Mesendoderm (in vitro differentiated cells): ENCODE data around the gene FAM228A.

Source experiments
- DNase-seq: peaks from one replicate; pipeline ENCODE4 v3.0.0; 2013
- H2AK5ac ChIP-seq: 2 replicates; pipeline ENCODE4 v1.6.1; 2013; ENCODE audit warnings: low read length, inconsistent platforms
- H2BK120ac ChIP-seq: 2 replicates; pipeline ENCODE4 v1.6.1; 2013; ENCODE audit warnings: low read depth, mild to moderate bottlenecking, low read length, moderate library complexity, mixed read lengths
- H2BK15ac ChIP-seq: replicated peaks from 2 replicates; pipeline ENCODE4 v1.6.1; 2013; ENCODE audit warnings: low read depth, mild to moderate bottlenecking, moderate library complexity
- H2BK5ac ChIP-seq: 2 replicates; pipeline ENCODE4 v1.6.1; 2013; ENCODE audit warnings: low read length, inconsistent platforms
- H3K18ac ChIP-seq: 2 replicates; pipeline ENCODE4 v1.6.1; 2013; ENCODE audit warnings: mild to moderate bottlenecking, low read length, mixed read lengths
- H3K23ac ChIP-seq: one replicate; pipeline ENCODE4 v1.6.1; 2013; ENCODE audit warnings: low read length
- H3K27ac ChIP-seq: 2 replicates; pipeline ENCODE4 v1.5.1; 2013; ENCODE audit warnings: low read depth, mild to moderate bottlenecking, inconsistent platforms, low read length, moderate library complexity
- H3K27me3 ChIP-seq: 2 replicates; pipeline ENCODE4 v1.6.1; 2013; ENCODE audit warnings: low read length, control low read depth, mild to moderate bottlenecking, inconsistent platforms; ENCODE audit not compliant: insufficient read depth, poor library complexity
- H3K36me3 ChIP-seq: 2 replicates; pipeline ENCODE4 v1.6.1; 2013; ENCODE audit warnings: low read length, inconsistent platforms; ENCODE audit not compliant: control insufficient read depth, insufficient read depth
- H3K4ac ChIP-seq: one replicate; pipeline ENCODE4 v1.6.1; 2013; ENCODE audit warnings: low read depth, mild to moderate bottlenecking, low read length, moderate library complexity
- H3K4me1 ChIP-seq: 2 replicates; pipeline ENCODE4 v1.6.1; 2013; ENCODE audit warnings: low read depth, low read length, inconsistent platforms; ENCODE audit not compliant: control insufficient read depth
- H3K4me2 ChIP-seq: 2 replicates; pipeline ENCODE4 v1.6.1; 2013; ENCODE audit warnings: low read length
- H3K4me3 ChIP-seq: 2 replicates; pipeline ENCODE4 v1.5.1; 2013; ENCODE audit warnings: mild to moderate bottlenecking, low read length
- H3K56ac ChIP-seq: one replicate; pipeline ENCODE4 v1.6.1; 2013; ENCODE audit warnings: low read length
- H3K79me1 ChIP-seq: 2 replicates; pipeline ENCODE4 v1.6.1; 2013; ENCODE audit warnings: low read length, inconsistent platforms
- H3K79me2 ChIP-seq: 2 replicates; pipeline ENCODE4 v1.6.1; 2013; ENCODE audit warnings: mild to moderate bottlenecking, low read length; ENCODE audit not compliant: control insufficient read depth, insufficient read depth
- H3K9ac ChIP-seq: 2 replicates; pipeline ENCODE4 v1.6.1; 2013; ENCODE audit warnings: low read length, inconsistent platforms
- H4K5ac ChIP-seq: one replicate; pipeline ENCODE4 v1.6.1; 2013; ENCODE audit warnings: low read length
- H4K8ac ChIP-seq: one replicate; pipeline ENCODE4 v1.6.1; 2013; ENCODE audit warnings: low read depth, mild to moderate bottlenecking, control low read depth, low read length, moderate library complexity
- WGBS: extraction: QIAGEN DNeasy Blood & Tissue Kit; methylation state at CpG from one replicate; pipeline ENCODE4 v1.1.7; 2013; ENCODE audit warnings: low lambda C conversion rate, missing lambda C conversion rate; ENCODE audit not compliant: insufficient coverage; ENCODE audit errors: extremely low coverage; 5-methylcytosine and 5-hydroxymethylcytosine counted together

Gene FAM228A

GRCh38 chr2:24163601-24164000 lies 11.3 kb upstream of the FAM228A start:
- no peak overlapping the region for H4K5ac ChIP-seq
- no peak overlapping the region for H3K18ac ChIP-seq
- H2AK5ac ChIP-seq = no peak overlapping the region
- DNase-seq = no peak
- H3K4me3 ChIP-seq = no peak overlapping the region
- no peaks in the 10 kb centered on the region for H3K79me2 ChIP-seq
- H3K79me1 ChIP-seq = no peaks in the 10 kb centered on the region
- no peak overlapping the region for H3K4ac ChIP-seq
- no peak overlapping the region for H3K9ac ChIP-seq
- no peak overlapping the region for H2BK5ac ChIP-seq
- no peak overlapping the region for H3K23ac ChIP-seq
- H3K56ac ChIP-seq = no peak overlapping the region
- H3K27ac ChIP-seq = no peak overlapping the region
- no peaks in the 10 kb centered on the region for H3K27me3 ChIP-seq
- WGBS = no CpG with 5 or more reads among the region's 2 CpGs
- H3K4me1 ChIP-seq = no peaks in the 10 kb centered on the region
- no peak overlapping the region for H2BK120ac ChIP-seq
- no peak overlapping the region for H4K8ac ChIP-seq
- H2BK15ac ChIP-seq = no peak overlapping the region
- H3K36me3 ChIP-seq = no peaks in the 10 kb centered on the region
- no peak overlapping the region for H3K4me2 ChIP-seq

GRCh38 chr2:24164416-24164973 lies 10.4 kb upstream of the FAM228A start:
- no CpG with 5 or more reads among the region's 8 CpGs for WGBS
- H3K18ac ChIP-seq = no peak overlapping the region

DNA sequence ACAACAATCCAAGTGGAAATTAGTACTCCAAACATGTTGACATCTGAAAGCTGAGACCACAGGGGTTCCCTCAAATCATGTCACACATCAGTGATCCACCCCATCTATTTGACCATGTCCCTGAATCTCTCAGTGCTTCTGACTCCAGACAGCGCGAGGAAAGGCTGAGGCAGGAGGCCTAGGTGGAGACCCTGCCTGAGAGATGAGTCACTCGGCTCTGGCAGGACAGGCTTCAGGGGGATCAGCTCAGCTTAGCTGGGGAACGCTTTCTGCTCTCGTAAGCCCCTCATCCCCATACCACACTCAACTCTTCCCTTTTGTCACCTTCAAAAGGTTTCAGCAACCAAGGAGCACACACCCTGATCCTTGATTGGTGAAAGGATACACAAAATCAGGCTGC lies 5.8 kb upstream of the FAM228A start:
- no peak overlapping the region for H2BK5ac ChIP-seq
- no peak overlapping the region for H3K4me3 ChIP-seq
- no peak overlapping the region for H3K9ac ChIP-seq
- H3K4ac ChIP-seq = no peak overlapping the region
- WGBS = no CpG with 5 or more reads among the region's 5 CpGs
- H4K8ac ChIP-seq = no peak overlapping the region
- H2AK5ac ChIP-seq = no peak overlapping the region
- no peaks in the 10 kb centered on the region for H3K27me3 ChIP-seq
- H3K36me3 ChIP-seq = no peaks in the 10 kb centered on the region
- H3K79me2 ChIP-seq = no peaks in the 10 kb centered on the region
- H3K27ac ChIP-seq = no peak overlapping the region
- no peaks in the 10 kb centered on the region for H3K79me1 ChIP-seq
- H3K4me2 ChIP-seq = no peak overlapping the region
- no peak overlapping the region for H4K5ac ChIP-seq
- DNase-seq = peak; percentile 33
- no peaks in the 10 kb centered on the region for H3K4me1 ChIP-seq
- H2BK15ac ChIP-seq = no peak overlapping the region
- H3K18ac ChIP-seq = no peak overlapping the region
- no peak overlapping the region for H3K23ac ChIP-seq
- H3K56ac ChIP-seq = no peak overlapping the region
- H2BK120ac ChIP-seq = no peak overlapping the region

More at GRCh38 chr2:24164416-24164973, 10.4 kb upstream of the FAM228A start:
- Histone ChIP-seq H2BK15ac (no peak overlapping the region), H3K4me3 (no peak overlapping the region), H2BK5ac (no peak overlapping the region), H3K9ac (no peak overlapping the region), H3K27ac (no peak overlapping the region), H3K79me1 (no peaks in the 10 kb centered on the region), H3K36me3 (no peaks in the 10 kb centered on the region), H2AK5ac (no peak overlapping the region), H2BK120ac (no peak overlapping the region), H3K56ac (no peak overlapping the region), H3K79me2 (no peaks in the 10 kb centered on the region), H4K5ac (no peak overlapping the region), H3K4ac (no peak overlapping the region), H3K23ac (no peak overlapping the region), H3K4me1 (no peaks in the 10 kb centered on the region), H3K27me3 (no peaks in the 10 kb centered on the region), H4K8ac (no peak overlapping the region), H3K4me2 (no peak overlapping the region)
- DNase-seq = peak; percentile 62

DNA sequence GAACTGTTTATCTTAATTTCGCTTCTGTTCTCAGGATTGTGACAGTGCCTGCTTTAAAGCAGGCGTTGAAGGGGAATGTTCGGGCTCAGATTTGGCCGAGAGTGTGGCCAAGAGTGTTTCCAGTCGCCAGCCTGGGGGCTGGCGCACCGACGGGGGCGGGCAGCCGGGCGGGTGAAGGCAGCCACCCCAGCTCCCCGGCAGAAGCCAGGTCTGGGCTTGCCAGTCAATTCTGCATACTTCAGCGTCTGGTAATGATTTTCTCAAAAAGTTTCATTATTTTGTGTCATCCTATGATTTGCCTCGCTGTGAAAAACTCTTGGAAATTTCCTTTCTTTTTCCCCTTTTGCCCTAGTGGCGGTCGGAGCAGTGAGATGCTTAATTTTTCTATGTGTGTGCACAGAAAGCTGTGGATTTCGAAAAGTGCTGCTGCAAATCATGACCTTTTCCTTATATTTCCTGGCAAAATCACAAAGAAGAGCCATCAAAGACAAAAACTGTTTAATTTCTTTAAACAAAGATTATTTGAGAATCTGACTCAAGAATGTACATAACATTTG lies 856 bp downstream of the FAM228A start:
- no peaks in the 10 kb centered on the region for H3K36me3 ChIP-seq
- H2BK15ac ChIP-seq = no peak overlapping the region

DNA sequence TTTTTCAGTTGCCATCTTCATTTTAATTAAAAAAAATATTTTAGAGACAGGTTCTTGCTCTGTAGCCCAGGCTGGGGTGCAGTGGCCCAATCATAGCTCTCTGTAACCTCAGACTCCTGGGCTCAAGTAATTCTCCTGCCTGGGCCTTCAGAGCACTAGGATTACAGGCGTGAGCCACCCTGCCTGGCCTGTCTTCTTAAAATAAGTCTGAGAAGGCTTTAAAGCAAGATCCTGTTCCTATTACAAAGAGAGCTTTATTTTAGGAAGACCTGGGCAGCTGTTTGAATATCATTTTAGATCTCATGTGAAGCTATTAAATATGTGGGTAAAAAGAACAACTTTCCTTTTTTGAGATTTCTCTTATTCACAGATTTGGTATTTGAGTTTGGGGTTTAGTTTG lies 1.5 kb downstream of the FAM228A start:
- Histone ChIP-seq H3K4me2 (no peak overlapping the region), H3K27me3 (no peaks in the 10 kb centered on the region), H3K27ac (no peak overlapping the region), H3K36me3 (no peaks in the 10 kb centered on the region), H4K8ac (no peak overlapping the region), H3K79me1 (no peaks in the 10 kb centered on the region), H4K5ac (no peak overlapping the region), H3K56ac (no peak overlapping the region), H3K4me3 (no peak overlapping the region), H3K79me2 (no peaks in the 10 kb centered on the region), H3K9ac (no peak overlapping the region), H2BK5ac (no peak overlapping the region), H2BK120ac (no peak overlapping the region), H2BK15ac (no peak overlapping the region), H3K4ac (no peak overlapping the region), H2AK5ac (no peak overlapping the region), H3K18ac (no peak overlapping the region), H3K4me1 (no peaks in the 10 kb centered on the region), H3K23ac (no peak overlapping the region)
- no peak for DNase-seq
- no CpG with 5 or more reads among the region's 1 CpG for WGBS

More for the DNA sequence above, 856 bp downstream of the FAM228A start:
- Histone ChIP-seq H3K79me1 (no peaks in the 10 kb centered on the region), H4K8ac (no peak overlapping the region), H3K9ac (no peak overlapping the region), H3K23ac (no peak overlapping the region), H3K18ac (no peak overlapping the region), H2BK120ac (no peak overlapping the region), H2AK5ac (no peak overlapping the region), H3K4me2 (no peak overlapping the region), H3K27ac (no peak overlapping the region), H2BK5ac (no peak overlapping the region), H3K79me2 (no peaks in the 10 kb centered on the region), H3K27me3 (no peaks in the 10 kb centered on the region), H3K56ac (no peak overlapping the region), H4K5ac (no peak overlapping the region), H3K4me1 (no peaks in the 10 kb centered on the region), H3K4ac (no peak overlapping the region), H3K4me3 (no peak overlapping the region)
- WGBS = no CpG with 5 or more reads among the region's 17 CpGs
- no peak for DNase-seq

DNA sequence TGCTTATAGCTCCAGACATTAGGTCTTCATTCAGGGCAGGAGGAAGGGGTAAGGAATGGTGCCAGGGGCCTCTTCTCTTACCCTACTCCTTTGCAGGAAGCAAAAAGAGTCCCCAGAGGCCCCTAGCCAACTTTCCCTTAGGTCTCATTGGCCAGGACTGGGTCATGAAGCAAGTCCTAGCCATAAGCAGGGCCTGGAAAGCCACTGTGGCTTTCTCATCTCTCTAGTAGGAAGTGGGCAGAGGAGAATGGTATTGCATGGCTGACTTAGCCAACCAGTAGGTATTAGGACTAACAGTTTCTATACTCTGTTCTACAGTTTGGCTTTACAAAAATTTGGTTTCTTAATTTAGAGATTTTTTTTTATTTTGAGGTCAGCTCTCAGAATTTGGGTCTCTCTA lies 4.8 kb downstream of the FAM228A start:
- no peak overlapping the region for H3K4me3 ChIP-seq
- H3K18ac ChIP-seq = no peak overlapping the region
- H2BK15ac ChIP-seq = no peak overlapping the region
- no peak overlapping the region for H3K27ac ChIP-seq
- no peak overlapping the region for H3K9ac ChIP-seq
- no peak overlapping the region for H2BK5ac ChIP-seq
- H4K8ac ChIP-seq = no peak overlapping the region
- H3K56ac ChIP-seq = no peak overlapping the region
- no peak for DNase-seq
- no peaks in the 10 kb centered on the region for H3K79me1 ChIP-seq
- H3K27me3 ChIP-seq = no peaks in the 10 kb centered on the region
- H3K23ac ChIP-seq = no peak overlapping the region
- no peak overlapping the region for H3K4ac ChIP-seq
- no peaks in the 10 kb centered on the region for H3K79me2 ChIP-seq
- H3K4me2 ChIP-seq = no peak overlapping the region
- no peak overlapping the region for H2BK120ac ChIP-seq
- no peaks in the 10 kb centered on the region for H3K4me1 ChIP-seq
- H4K5ac ChIP-seq = no peak overlapping the region
- no peaks in the 10 kb centered on the region for H3K36me3 ChIP-seq
- H2AK5ac ChIP-seq = no peak overlapping the region
